Measurements from ENCODE around the gene TAS2R31. TPM values are rescaled to one million over a fixed set of nuclear protein-coding genes. Genes with fewer than 3 reads are reported as not detected.

TAS2R31 gene
- total and polyA plus RNA-seq, 2 of the 13 experiments (the other 11 are each of a cell fraction or from before 2014, with no cell fraction given), result 0.96 to 6.5 TPM

DNA sequence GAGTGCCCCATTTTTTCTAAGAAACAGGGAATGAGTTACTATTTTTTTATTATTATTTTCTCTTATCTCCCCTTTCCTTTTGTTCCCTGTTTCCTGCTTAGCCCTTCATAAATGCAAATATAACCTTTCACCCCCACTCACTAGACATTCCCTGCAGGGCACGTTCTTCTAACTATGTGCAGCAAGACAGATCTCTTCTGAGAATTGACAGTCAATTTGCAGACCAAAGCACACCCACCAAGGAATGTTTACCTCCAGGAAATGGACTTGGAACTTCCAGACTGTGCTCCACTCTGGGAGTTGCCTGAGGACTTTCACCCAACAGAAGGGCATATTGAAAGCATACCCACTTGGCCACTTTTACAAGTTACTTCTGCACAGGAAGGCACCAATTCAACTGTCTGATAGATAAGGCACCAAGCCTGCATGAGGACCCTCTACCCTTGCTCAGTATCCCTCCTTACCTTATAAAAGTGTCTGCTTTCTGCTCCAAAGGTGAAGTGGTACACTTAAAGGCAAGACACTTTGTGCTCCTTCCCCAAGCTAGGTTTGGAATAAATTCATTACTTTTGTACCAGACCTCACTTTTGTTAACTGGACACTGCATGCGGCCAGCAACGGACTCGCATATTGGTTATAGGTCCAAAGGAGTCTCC is 15.3 kb downstream of the TAS2R31 start (continued):
- TF ChIP-seq, protein P1, sequence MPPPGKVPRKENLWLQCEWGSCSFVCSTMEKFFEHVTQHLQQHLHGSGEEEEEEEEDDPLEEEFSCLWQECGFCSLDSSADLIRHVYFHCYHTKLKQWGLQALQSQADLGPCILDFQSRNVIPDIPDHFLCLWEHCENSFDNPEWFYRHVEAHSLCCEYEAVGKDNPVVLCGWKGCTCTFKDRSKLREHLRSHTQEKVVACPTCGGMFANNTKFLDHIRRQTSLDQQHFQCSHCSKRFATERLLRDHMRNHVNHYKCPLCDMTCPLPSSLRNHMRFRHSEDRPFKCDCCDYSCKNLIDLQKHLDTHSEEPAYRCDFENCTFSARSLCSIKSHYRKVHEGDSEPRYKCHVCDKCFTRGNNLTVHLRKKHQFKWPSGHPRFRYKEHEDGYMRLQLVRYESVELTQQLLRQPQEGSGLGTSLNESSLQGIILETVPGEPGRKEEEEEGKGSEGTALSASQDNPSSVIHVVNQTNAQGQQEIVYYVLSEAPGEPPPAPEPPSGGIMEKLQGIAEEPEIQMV (CRISPR knock-in tag; IDR thresholded peaks at IDR 0.05; ENCODE audit: low read depth), result peak; percentile 21; the same call in 1 of the 2 replicates
- TF ChIP-seq REL (CRISPR knock-in tag; conservative IDR thresholded peaks at IDR 0.05) (no peak), EHMT2 (IDR thresholded peaks at IDR 0.05; ENCODE audit: borderline replicate concordance, low read depth, low read length) (0 out of 2 replicates have a peak, but pooled peaks have one; percentile 15), NFATC3 (CRISPR knock-in tag; IDR thresholded peaks at IDR 0.05) (no peak), TRIM24 (CRISPR knock-in tag; IDR thresholded peaks at IDR 0.05) (no peak), ZNF709 (CRISPR knock-in tag; IDR thresholded peaks at IDR 0.05) (0 out of 2 replicates have a peak, but pooled peaks have one; percentile 25), TARDBP (CRISPR knock-in tag; IDR thresholded peaks at IDR 0.05) (peak; percentile 78), ZNF816 (CRISPR knock-in tag; IDR thresholded peaks at IDR 0.05; ENCODE audit: borderline replicate concordance) (no peak), ZNF124 (CRISPR knock-in tag; IDR thresholded peaks at IDR 0.05) (peak; percentile 49; the same call in 1 of the 2 replicates), NKX3-1 (CRISPR knock-in tag; IDR thresholded peaks at IDR 0.05) (peak; percentile 35; the same call in 1 of the 2 replicates), NFE2L2 (IDR thresholded peaks at IDR 0.05; ENCODE audit: low read length) (no peak), ISL2 (CRISPR knock-in tag; IDR thresholded peaks at IDR 0.05) (peak; percentile 82), MZF1 (CRISPR knock-in tag; IDR thresholded peaks at IDR 0.05; ENCODE audit: borderline replicate concordance) (no peak), ZNF678 (CRISPR knock-in tag; IDR thresholded peaks at IDR 0.05) (no peak)
- TF ChIP-seq, protein P2, sequence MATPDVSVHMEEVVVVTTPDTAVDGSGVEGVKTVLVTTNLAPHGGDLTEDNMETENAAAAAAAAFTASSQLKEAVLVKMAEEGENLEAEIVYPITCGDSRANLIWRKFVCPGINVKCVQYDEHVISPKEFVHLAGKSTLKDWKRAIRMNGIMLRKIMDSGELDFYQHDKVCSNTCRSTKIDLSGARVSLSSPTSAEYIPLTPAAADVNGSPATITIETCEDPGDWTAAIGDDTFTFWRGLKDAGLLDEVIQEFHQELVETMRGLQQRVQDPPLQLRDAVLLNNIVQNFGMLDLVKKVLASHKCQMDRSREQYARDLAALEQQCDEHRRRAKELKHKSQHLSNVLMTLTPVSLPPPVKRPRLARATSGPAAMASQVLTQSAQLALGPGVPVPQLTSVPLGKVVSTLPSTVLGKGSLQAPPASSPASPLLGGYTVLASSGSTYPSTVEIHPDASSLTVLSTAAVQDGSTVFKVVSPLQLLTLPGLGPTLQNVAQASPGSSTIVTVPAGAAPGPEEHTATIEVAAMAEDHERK (CRISPR knock-in tag; IDR thresholded peaks at IDR 0.05; ENCODE audit: low read depth), result no peak
- TF ChIP-seq, protein P3, sequence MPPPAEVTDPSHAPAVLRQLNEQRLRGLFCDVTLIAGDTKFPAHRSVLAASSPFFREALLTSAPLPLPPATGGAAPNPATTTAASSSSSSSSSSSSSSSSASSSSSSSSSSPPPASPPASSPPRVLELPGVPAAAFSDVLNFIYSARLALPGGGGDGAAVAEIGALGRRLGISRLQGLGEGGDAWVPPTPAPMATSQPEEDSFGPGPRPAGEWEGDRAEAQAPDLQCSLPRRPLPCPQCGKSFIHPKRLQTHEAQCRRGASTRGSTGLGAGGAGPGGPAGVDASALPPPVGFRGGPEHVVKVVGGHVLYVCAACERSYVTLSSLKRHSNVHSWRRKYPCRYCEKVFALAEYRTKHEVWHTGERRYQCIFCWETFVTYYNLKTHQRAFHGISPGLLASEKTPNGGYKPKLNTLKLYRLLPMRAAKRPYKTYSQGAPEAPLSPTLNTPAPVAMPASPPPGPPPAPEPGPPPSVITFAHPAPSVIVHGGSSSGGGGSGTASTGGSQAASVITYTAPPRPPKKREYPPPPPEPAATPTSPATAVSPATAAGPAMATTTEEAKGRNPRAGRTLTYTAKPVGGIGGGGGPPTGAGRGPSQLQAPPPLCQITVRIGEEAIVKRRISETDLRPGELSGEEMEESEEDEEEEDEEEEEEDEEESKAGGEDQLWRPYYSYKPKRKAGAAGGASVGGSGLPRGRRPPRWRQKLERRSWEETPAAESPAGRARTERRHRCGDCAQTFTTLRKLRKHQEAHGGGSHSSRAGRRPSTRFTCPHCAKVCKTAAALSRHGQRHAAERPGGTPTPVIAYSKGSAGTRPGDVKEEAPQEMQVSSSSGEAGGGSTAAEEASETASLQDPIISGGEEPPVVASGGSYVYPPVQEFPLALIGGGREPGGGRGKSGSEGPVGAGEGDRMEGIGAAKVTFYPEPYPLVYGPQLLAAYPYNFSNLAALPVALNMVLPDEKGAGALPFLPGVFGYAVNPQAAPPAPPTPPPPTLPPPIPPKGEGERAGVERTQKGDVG (CRISPR knock-in tag; IDR thresholded peaks at IDR 0.05; ENCODE audit: borderline replicate concordance), result 0 out of 2 replicates have a peak, but pooled peaks have one; percentile 28
- TF ChIP-seq, protein P4, sequence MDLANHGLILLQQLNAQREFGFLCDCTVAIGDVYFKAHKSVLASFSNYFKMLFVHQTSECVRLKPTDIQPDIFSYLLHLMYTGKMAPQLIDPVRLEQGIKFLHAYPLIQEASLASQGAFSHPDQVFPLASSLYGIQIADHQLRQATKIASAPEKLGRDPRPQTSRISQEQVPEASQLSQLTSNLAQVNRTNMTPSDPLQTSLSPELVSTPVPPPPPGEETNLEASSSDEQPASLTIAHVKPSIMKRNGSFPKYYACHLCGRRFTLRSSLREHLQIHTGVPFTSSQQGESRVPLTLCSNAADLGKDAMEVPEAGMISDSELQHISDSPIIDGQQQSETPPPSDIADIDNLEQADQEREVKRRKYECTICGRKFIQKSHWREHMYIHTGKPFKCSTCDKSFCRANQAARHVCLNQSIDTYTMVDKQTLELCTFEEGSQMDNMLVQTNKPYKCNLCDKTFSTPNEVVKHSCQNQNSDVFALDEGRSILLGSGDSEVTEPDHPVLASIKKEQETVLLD (CRISPR knock-in tag; IDR thresholded peaks at IDR 0.05; ENCODE audit: low read depth), result no peak
- TF ChIP-seq, protein P5, sequence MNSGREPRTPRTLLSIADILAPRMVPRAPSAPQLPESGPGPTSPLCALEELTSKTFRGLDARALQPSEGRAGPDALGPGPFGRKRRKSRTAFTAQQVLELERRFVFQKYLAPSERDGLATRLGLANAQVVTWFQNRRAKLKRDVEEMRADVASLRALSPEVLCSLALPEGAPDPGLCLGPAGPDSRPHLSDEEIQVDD (CRISPR knock-in tag; IDR thresholded peaks at IDR 0.05; ENCODE audit: borderline replicate concordance), result no peak
- TF ChIP-seq, protein P6, sequence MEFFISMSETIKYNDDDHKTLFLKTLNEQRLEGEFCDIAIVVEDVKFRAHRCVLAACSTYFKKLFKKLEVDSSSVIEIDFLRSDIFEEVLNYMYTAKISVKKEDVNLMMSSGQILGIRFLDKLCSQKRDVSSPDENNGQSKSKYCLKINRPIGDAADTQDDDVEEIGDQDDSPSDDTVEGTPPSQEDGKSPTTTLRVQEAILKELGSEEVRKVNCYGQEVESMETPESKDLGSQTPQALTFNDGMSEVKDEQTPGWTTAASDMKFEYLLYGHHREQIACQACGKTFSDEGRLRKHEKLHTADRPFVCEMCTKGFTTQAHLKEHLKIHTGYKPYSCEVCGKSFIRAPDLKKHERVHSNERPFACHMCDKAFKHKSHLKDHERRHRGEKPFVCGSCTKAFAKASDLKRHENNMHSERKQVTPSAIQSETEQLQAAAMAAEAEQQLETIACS (CRISPR knock-in tag; IDR thresholded peaks at IDR 0.05), result no peak
